ENCODE results near the gene ROBO1.
A peak's percentile ranks its signal among the peaks of the same experiment; 100 is the strongest.
"Not testable (repeated sequence)": the region's sequence is repeated elsewhere in the genome, so short reads cannot be mapped to it uniquely, and the experiment has no call there.

ROBO1 gene

GRCh38 chr3:78736863-78737262 lies 1030.9 kb downstream of the ROBO1 start:
- no peak for DNase-seq (ENCODE audit: low spot score)

DNA sequence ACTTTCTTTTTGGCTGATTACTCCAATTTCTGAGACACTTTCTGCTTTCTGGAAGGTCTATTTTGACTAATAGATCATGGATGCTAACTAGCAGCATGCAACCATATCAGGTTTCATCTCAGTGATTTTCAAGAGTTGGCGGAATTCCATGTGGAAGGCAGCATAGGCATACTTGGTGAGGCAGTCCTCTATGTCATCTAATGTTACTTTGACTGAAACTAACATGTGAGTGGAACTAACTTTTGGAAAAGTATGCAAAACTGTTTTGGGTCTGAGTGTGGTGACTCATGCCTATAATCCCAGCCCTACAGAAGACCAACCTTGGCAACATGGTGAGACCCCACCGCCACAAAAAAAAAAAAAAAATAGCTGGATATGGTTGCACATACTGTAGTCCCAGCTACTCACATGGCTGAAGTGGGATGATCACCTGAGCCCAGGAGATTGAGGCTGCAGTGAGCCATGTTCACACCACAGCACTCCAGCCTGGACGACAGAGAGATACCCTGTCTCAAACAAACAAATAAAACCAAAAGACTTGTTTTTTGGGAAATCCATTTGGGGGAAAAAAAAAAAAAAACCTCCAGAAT lies 1033.7 kb downstream of the ROBO1 start:
- no peak for DNase-seq (ENCODE audit: low spot score)

DNA sequence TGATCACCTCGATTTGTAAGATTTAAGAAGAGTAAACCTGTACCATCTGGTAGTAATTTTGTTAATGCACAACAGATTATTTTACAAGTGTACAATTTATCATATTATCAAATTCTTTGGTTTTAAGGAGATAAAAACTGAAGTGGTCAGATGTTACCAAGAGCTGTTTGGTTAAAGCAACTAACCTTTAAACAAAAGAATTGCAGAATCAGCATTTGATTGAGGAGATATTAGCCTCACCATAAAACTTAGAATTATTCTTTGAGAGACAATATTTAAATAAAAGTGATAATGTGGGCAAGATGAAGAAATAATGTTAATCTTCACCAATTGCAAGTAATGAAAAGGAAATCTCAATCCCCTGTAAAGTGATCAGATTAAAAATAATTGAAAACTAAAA lies 1034.9 kb downstream of the ROBO1 start:
- DNase-seq (ENCODE audit: low spot score): no peak

DNA sequence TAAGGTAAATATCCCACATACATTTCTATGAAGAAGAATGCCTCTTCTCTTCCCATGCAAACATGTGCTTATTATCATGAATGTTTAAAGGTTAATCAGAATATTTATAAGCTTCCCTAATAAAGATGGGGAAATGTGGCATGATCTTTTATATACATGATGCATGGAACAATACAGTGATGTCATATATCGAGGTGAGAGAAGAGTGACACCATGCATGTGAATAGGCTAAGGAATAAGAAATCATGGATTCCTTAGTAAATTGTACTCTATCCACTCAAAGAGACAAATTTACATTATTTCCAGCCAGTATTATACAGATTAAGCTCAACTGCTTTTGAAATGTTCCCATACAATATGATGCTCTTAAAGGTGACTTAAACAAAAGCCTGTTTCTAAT lies 1035.3 kb downstream of the ROBO1 start:
- no peak for DNase-seq (ENCODE audit: low spot score)

DNA sequence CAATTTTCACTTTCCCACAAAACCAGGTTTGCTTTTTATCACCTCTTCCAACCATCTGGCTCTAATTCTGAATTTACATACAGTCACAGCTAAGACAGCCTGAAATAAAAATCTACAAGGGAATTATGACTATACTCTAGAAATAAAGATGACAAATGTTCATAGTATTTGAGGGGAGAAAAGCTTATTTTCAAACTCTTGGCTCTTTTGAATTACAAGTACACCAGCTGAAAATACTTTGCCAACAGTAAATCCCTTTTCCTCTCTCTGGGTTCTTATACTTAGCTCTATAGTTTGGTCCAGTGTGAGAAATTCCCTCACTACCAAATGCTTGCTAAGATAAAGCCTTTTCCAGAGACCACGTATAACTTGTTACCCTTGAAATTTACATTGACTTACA lies 1037.9 kb downstream of the ROBO1 start:
- DNase-seq (ENCODE audit: low spot score): no peak

- peak; percentile 91 for DNase-seq (ENCODE audit: low spot score)
Observed at GRCh38 chr3:78728406-78729145, 1039.2 kb downstream of the ROBO1 start.

DNA sequence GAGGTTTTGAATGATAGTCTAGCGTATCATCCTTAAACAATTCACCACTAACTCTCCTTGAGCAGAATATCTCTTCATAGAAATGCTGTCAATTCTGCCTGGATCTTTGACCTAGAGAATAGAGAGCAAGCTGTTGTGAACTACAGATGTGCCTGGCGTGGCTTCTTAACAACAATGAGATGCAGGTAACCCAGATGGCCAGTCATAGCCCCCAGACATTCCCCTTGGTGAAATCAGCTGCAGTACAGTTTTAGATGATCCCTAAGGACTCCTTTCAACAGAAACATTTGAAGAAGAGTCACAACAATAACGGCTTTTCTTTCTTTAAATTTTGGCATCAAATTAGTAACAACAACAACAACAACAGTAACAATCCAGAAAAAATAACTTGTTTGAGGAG lies 1041.3 kb downstream of the ROBO1 start:
- no peak for DNase-seq (ENCODE audit: low spot score)

GRCh38 chr3:78725703-78726246 lies 1042.0 kb downstream of the ROBO1 start:
- DNase-seq (ENCODE audit: low spot score): no peak

- DNase-seq (ENCODE audit: low spot score): no peak
Observed at GRCh38 chr3:78724859-78725258, 1042.9 kb downstream of the ROBO1 start.

DNA sequence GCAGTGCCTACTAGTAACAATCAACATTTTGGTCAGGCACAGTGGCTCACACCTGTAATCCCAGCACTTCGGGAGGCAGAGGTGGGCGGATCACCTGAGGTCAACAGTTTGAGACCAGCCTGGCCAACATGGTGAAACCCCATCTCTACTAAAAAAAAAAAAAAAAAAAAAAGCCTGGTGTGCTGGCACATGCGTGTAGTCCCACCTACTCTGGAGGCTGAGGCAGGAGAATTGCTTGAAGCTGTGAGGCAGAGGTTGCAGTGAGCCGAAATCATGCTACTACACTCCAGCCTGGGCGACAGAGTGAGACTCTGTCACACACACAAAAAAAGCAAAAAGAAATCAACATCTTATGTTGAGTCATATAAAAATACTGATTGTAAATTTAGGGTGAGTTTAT lies 1043.4 kb downstream of the ROBO1 start:
- DNase-seq (ENCODE audit: low spot score): not testable (repeated sequence)

DNA sequence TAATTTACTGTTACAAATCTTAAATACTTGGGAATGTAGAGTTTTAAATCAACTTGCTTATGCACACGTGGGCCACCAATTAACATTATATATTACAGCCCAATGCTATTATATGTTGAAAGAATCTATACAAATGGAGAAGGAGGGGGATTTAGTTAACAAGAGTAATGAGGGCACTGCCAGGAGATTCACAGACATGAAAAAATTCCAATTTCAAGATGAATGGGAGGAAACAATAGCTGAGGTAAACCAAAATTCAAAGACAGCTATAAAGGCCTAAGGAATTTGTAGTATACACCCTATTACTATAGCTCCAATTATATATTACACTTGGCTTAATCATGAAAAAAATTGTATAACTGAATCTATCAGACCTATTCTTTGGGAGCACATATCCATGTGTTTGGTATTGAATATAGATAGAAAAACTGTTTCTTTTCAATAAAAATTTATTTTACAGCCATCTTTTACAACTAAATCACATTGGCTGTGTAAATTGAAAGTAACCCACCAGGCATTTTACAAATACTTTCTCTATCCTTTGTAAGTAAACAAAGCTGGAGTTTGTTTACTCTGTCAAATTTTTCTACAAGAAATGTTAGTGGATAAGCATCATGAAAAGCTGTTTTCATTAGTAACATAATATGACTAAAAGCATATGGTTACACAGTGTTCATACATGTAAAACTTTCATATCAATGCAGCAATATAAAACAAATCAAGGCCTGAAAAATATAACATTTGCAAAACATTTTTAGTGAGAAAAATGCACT lies 1045.8 kb downstream of the ROBO1 start:
- no peak for DNase-seq (ENCODE audit: low spot score)

DNA sequence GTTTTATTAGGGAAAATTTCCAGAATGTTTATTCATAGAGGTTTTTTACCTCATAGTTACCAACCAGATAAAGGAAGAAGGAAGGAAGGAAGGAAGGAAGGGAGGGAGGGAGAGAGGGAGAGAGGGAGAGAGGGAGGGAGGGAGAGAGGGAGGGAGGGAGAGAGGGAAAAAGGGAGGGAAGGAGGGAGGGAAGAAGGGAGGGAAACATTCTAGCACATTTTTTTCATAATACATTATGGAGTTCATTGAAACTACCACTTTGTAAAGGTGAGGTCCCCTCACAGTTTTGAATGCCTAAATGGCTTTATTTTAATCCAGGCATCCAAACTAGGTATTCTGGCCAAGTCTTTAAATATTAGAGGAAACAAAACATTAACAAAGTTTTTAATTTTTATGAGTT lies 1049.1 kb downstream of the ROBO1 start:
- no peak for DNase-seq (ENCODE audit: low spot score)

DNA sequence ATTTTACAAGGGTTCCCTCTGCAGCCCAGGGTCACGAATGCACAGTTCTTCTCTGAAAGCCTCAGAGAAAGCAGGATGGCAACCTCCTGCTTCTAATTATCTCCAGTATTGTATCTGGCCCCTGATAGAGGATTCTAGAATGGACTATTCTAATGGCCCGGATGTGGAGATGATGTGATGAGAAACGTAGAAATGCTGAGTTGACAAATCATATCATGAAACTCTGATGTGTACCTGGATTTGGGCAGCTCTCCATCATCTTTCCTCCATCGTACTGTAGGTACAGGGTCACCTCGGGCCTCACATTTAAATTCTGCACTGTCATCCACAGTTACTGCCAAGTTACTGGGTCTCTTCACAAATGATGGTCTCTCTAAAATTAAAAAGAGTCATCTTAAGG lies 1050.8 kb downstream of the ROBO1 start:
- DNase-seq (ENCODE audit: low spot score): no peak

- DNase-seq (ENCODE audit: low spot score): no peak
Observed at GRCh38 chr3:78712941-78713340, 1054.9 kb downstream of the ROBO1 start.

DNA sequence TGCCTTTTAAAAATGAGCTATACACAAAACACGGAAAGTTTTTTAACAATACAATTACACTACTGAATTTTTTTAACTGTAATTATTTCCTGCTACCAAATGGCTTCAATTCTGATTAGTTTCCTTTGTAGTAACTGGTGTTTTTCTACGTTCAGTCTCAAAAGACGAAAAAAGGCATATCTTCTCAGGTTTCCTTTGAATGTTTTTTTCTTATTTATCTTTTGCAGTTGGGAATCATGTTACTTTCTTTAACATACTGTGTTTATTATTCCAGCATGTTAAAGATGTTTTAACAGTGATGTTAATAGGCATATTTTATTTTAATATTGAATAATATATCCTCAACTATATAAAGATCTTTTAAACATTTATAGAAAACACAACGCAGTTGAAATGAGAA lies 1055.5 kb downstream of the ROBO1 start:
- no peak for DNase-seq (ENCODE audit: low spot score)

DNA sequence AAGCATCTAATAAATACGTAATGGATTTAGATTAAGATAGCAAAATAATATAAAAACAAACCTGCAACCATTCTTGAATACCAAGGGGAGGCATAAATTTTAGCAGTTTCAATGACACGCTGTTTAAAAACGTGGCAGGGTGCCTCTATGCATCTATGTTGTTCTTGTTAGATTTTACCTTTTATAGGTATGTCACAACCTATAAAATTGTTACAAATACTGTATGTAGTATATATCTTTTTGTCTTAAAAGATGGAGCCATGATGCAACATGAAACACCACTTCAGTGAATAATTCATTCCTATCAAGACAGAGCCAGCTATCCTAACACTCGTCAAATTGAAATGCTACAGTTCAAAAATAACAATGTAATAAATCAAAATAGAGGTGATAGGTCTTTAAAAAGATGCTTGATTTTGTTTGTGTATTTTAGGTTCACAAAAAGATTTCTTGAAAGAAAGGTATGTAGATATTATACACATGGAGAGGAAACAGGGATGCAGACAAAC lies 1059.2 kb downstream of the ROBO1 start:
- no peak for DNase-seq (ENCODE audit: low spot score)

DNA sequence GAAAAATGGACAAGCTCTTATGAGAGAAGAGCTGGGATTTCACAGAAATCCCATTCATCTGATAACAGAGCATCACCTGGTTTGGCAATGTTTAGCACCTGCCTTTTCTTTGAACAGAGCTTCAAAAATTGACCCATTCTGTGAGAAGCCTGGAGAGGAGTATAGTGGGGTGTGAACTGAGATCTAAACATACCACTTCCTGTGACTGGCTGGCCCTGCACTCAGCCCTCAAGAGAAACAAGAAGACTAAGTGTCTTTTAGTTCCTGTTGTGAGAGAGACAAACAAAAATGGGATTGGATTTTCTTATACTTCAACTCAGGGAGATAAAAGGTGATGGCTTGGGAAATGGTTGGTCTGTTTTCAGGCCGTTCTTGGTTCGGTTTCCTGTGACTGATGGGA lies 1060.2 kb downstream of the ROBO1 start:
- no peak for DNase-seq (ENCODE audit: low spot score)

DNA sequence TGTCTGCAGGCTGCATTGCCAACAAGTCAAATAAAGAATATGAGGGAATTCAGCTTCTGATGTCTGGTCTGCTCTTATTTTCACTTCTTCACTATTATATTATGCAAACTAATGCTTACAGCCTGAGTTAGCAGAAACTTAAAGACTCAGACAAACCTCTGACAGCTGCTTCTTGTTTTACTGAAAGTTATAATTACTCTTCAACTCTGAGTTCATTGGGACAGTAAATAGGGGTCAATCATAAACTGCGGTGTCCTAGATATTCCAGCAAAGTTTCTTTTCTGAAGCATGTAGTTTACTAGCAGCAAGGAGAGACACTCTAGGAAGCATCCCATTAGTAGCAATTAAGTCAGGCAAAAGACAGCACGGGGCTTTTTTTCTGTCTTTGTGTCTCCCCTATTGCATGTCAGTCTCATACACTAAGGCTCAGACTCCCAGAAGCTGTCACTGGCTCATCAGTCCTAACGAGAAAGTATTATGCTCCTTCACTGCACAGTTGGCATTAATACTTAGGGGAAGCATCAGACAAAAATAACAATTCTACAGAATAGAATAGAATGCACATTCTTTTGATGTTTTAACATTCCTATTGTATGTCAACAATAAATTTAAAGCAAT lies 1060.8 kb downstream of the ROBO1 start:
- no peak for DNase-seq (ENCODE audit: low spot score)

DNA sequence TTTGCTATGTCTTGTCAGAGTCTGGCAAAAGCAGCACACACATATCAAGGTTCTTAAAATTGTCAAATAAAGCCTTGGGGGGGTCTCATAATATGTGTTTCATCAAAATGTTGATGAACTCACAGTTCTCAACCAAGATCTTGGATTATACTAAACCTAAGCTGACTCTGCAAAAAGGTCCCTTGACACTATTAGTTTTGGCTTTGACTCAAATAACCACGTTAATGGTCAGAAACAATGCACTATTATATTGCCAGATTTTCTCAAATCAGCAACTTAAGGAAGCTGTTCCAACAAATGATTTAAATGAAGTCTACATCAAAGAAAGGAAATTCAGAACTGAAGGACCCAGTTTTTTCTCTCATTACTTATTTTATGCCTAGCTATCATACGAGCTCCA lies 1063.9 kb downstream of the ROBO1 start:
- DNase-seq (ENCODE audit: low spot score): no peak

- no peak for DNase-seq (ENCODE audit: low spot score)
Observed at GRCh38 chr3:78701537-78701936, 1066.3 kb downstream of the ROBO1 start.

GRCh38 chr3:78698431-78698830 lies 1069.4 kb downstream of the ROBO1 start:
- no peak for DNase-seq (ENCODE audit: low spot score)

GRCh38 chr3:78697426-78697825 lies 1070.4 kb downstream of the ROBO1 start:
- no peak for DNase-seq (ENCODE audit: low spot score)

Data from Ammon's horn (tissue), 1 donor.